K562 (cell line): ENCODE measurements around the gene SRGN. TPM values are rescaled to one million over a fixed set of nuclear protein-coding genes. Genes with fewer than 3 reads are reported as not detected.

Experiments used
- BACH1 ChIP-seq: fragments of 200-800 bp; sonication (Bioruptor generic); IDR thresholded peaks from 2 replicates; pipeline ENCODE4 v1.6.1; 2016; ENCODE audit warnings: missing genetic modification characterization, missing compliant biosample characterization
- CBX8 ChIP-seq: fragments of 200-600 bp; sonication (generic); IDR thresholded peaks from 2 replicates; pipeline ENCODE4 v1.6.1; 2012; ENCODE audit warnings: borderline replicate concordance, mixed run types, low read depth, mild to moderate bottlenecking, moderate library complexity, mixed read lengths, low read length, control low read depth, inconsistent platforms; ENCODE audit not compliant: poor library complexity, severe bottlenecking; ENCODE audit errors: extremely low read depth
- CEBPB ChIP-seq: fragments of 450-650 bp; IDR thresholded peaks from 2 replicates; pipeline ENCODE4 v1.6.1; 2016; ENCODE audit warnings: missing genetic modification characterization, missing compliant biosample characterization
- CEBPG ChIP-seq, 3 experiments: fragments of 200-800 bp in 1 of 3; sonication (Bioruptor generic) in 1 of 3; sonication (generic) in 1 of 3; formaldehyde crosslinking in 1 of 3; IDR thresholded peaks in 2 of 3; conservative IDR thresholded peaks in 1 of 3; 2 replicates each; pipeline versions ENCODE4 v1.6.1 to v1.8.0; 2016 to 2022; ENCODE audit warnings: missing compliant biosample characterization in 2 of 3, missing genetic modification characterization in 2 of 3, mild to moderate bottlenecking in 1 of 3, missing genetic modification reagents in 1 of 3
- DNMT1 ChIP-seq: fragments of 450-650 bp; IDR thresholded peaks from 2 replicates; pipeline ENCODE4 v1.6.1; 2016; ENCODE audit warnings: antibody characterized with exemption, mild to moderate bottlenecking
- E2F3 ChIP-seq: fragments of 250-450 bp; sonication (Bioruptor Pico); IDR thresholded peaks from 2 replicates; pipeline ENCODE4 v1.4.0; 2020; ENCODE audit warnings: mild to moderate bottlenecking
- EZH2 ChIP-seq: IDR thresholded peaks from 2 replicates; pipeline ENCODE4 v1.6.1; 2012; ENCODE audit warnings: low read depth, mild to moderate bottlenecking, inconsistent platforms, low read length, borderline replicate concordance
- FOXK1 ChIP-seq: sonication (generic); formaldehyde crosslinking; IDR thresholded peaks from 2 replicates; pipeline ENCODE4 v1.8.0; 2022; ENCODE audit warnings: missing genetic modification reagents, mild to moderate bottlenecking, borderline replicate concordance
- GTF2F1 ChIP-seq: IDR thresholded peaks from 2 replicates; pipeline ENCODE4 v1.6.1; 2011; ENCODE audit warnings: low read depth, low read length, improper control_type of control experiment
- HDAC1 ChIP-seq, 2 experiments: fragments of 450-650 bp; IDR thresholded peaks; 2 replicates each; pipeline ENCODE4 v1.6.1; 2016 to 2017; ENCODE audit warnings: inconsistent platforms in 1 of 2, mild to moderate bottlenecking in 1 of 2, moderate library complexity in 1 of 2
- KAT2B ChIP-seq: IDR thresholded peaks from one replicate; pipeline ENCODE4 v1.6.1; 2012; ENCODE audit warnings: low read depth, mild to moderate bottlenecking, control low read depth, inconsistent platforms, low read length, moderate library complexity
- KLF10 ChIP-seq: fragments of 250-450 bp; sonication (Bioruptor Pico); IDR thresholded peaks from 2 replicates; pipeline ENCODE4 v1.6.1; 2021; ENCODE audit warnings: matching md5 sums
- NELFE ChIP-seq: IDR thresholded peaks from 2 replicates; pipeline ENCODE4 v1.6.1; 2011; ENCODE audit warnings: mild to moderate bottlenecking; ENCODE audit not compliant: insufficient read depth, insufficient read length
- NRF1 ChIP-seq, 2 experiments: fragments of 450-650 bp; IDR thresholded peaks in 1 of 2; conservative IDR thresholded peaks in 1 of 2; 2 replicates each; pipeline ENCODE4 v1.6.1; 2014; ENCODE audit warnings: mild to moderate bottlenecking in 2 of 2
- POLR2AphosphoS2 ChIP-seq: IDR thresholded peaks from 2 replicates; pipeline ENCODE4 v1.6.1; 2012; ENCODE audit warnings: low read length, improper control_type of control experiment
- POLR2B ChIP-seq: fragments of 450-650 bp; IDR thresholded peaks from 2 replicates; pipeline ENCODE4 v1.6.1; 2018; ENCODE audit warnings: low read depth; ENCODE audit not compliant: partially characterized antibody
- RB1 ChIP-seq: fragments of 450-650 bp; IDR thresholded peaks from 2 replicates; pipeline ENCODE4 v1.6.1; 2017; ENCODE audit warnings: low read depth, mild to moderate bottlenecking
- RBM34 ChIP-seq: fragments of 200-400 bp; formaldehyde crosslinking; IDR thresholded peaks from 2 replicates; pipeline ENCODE4 v1.6.1; 2018; ENCODE audit warnings: low read length, borderline replicate concordance; ENCODE audit not compliant: insufficient read depth
- RBM39 ChIP-seq: fragments of 200-400 bp; formaldehyde crosslinking; optimal IDR thresholded peaks from 2 replicates; pipeline ENCODE3; 2018; ENCODE audit warnings: low read depth, low read length
- SFPQ ChIP-seq: fragments of 200-400 bp; formaldehyde crosslinking; IDR thresholded peaks from 2 replicates; pipeline ENCODE4 v1.6.1; 2017; ENCODE audit warnings: mild to moderate bottlenecking, low read depth, low read length, moderate library complexity
- SMAD2 ChIP-seq: fragments of 150-350 bp; IDR thresholded peaks from 2 replicates; pipeline ENCODE4 v1.6.1; 2014; ENCODE audit warnings: low read depth, mild to moderate bottlenecking, low read length
- SOX6 ChIP-seq: fragments of 450-650 bp; IDR thresholded peaks from 2 replicates; pipeline ENCODE4 v1.6.1; 2014; ENCODE audit warnings: mild to moderate bottlenecking
- YBX1 ChIP-seq: fragments of 450-650 bp; IDR thresholded peaks from 2 replicates; pipeline ENCODE4 v1.7.1; 2016; ENCODE audit warnings: mild to moderate bottlenecking
- ZNF212 ChIP-seq: fragments of 450-650 bp; formaldehyde crosslinking; IDR thresholded peaks from 2 replicates; pipeline ENCODE4 v1.4.0; 2020; ENCODE audit warnings: mild to moderate bottlenecking
- ZNF644 ChIP-seq: fragments of 200-800 bp; sonication (Bioruptor generic); IDR thresholded peaks from 2 replicates; pipeline ENCODE4 v1.6.1; 2016; ENCODE audit warnings: low read depth, missing genetic modification characterization, missing compliant biosample characterization
- polyA plus RNA-seq, 8 experiments: library from polyadenylated mRNA; depleted of rRNA in 4 of 8; stranded (reverse) in 5 of 8; unstranded in 3 of 8; fragments of >200 nt; fragmentation: Nextera tagmentation in 2 of 8; fragmentation: Illumina TruSeq in 1 of 8; extraction: Ambion mirVana in 2 of 8; extraction: Trizol in 1 of 8; gene quantifications; 2 replicates each; pipeline versions ENCODE4 v1.2.1 to v1.2.3, GENCODE V29; 2011 to 2014; ENCODE audit warnings: inconsistent platforms in 1 of 8, missing spikeins in 1 of 8
- total RNA-seq, 7 experiments: library from RNA; depleted of rRNA in 6 of 7; stranded (reverse); fragments of >200 nt in 6 of 7; fragmentation: Illumina TruSeq in 2 of 7; extraction: Trizol in 2 of 7; gene quantifications; 2 replicates each; pipeline versions ENCODE4 v1.2.1 to v1.2.3, GENCODE V29; 2011 to 2021; ENCODE audit warnings: low replicate concordance in 1 of 7
- TF ChIP-seq, protein P1 (sequence below), 2 experiments: fragments of 450-650 bp; conservative IDR thresholded peaks; 2 replicates each; pipeline ENCODE4 v1.6.1; 2017; ENCODE audit warnings: mild to moderate bottlenecking in 2 of 2, moderate library complexity in 2 of 2

SRGN gene
- total and polyA plus RNA-seq, 9 of the 15 experiments (the other 6 are each of a cell fraction or from before 2014, with no cell fraction given): 136 to 304 (median 180) TPM

- TF ChIP-seq ZNF212 (CRISPR knock-in tag) (no peak), SOX6 (no peak), SFPQ (no peak), CBX8 (no peak), EZH2 (no peak), NELFE (no peak), DNMT1 (no peak), GTF2F1 (no peak), KAT2B (no peak), CEBPB (tag) (peak; percentile 91), YBX1 (no peak), ZNF644 (no peak), FOXK1 (CRISPR knock-in tag) (no peak), SMAD2 (no peak), HDAC1 (IDR thresholded peaks at IDR 0.05) (no peak), POLR2AphosphoS2 (no peak), KLF10 (CRISPR knock-in tag) (no peak), RBM39 (no peak), POLR2B (no peak), NRF1 (conservative IDR thresholded peaks at IDR 0.05 in 1 of 2, IDR thresholded peaks at IDR 0.05 in 1 of 2) (0 out of 4 replicates have a peak, but pooled peaks of 1 of the 2 experiments have one; percentile 23), CEBPG (CRISPR knock-in tag; IDR thresholded peaks at IDR 0.05) (peak; percentile 67), CEBPG (tag; conservative IDR thresholded peaks at IDR 0.05 in 1 of 2, IDR thresholded peaks at IDR 0.05 in 1 of 2) (peak; percentile 59 to 84), E2F3 (no peak), RBM34 (0 out of 2 replicates have a peak, but pooled peaks have one; percentile 35), BACH1 (peak; percentile 55; the same call in 1 of the 2 replicates), RB1 (no peak)
- TF ChIP-seq, protein P1, sequence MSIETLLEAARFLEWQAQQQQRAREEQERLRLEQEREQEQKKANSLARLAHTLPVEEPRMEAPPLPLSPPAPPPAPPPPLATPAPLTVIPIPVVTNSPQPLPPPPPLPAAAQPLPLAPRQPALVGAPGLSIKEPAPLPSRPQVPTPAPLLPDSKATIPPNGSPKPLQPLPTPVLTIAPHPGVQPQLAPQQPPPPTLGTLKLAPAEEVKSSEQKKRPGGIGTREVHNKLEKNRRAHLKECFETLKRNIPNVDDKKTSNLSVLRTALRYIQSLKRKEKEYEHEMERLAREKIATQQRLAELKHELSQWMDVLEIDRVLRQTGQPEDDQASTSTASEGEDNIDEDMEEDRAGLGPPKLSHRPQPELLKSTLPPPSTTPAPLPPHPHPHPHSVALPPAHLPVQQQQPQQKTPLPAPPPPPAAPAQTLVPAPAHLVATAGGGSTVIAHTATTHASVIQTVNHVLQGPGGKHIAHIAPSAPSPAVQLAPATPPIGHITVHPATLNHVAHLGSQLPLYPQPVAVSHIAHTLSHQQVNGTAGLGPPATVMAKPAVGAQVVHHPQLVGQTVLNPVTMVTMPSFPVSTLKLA (conservative IDR thresholded peaks at IDR 0.05): no peak
Measured at GRCh38 chr10:69045441-69046300, 42.2 kb upstream of the SRGN start (continued).
